Memory B cell (primary cell): Measurements from ENCODE around the gene KDM6A.
A peak's percentile ranks its signal among the peaks of the same experiment; 100 is the strongest.
"Not testable (repeated sequence)": the region's sequence is repeated elsewhere in the genome, so short reads cannot be mapped to it uniquely, and the experiment has no call there.

ENCODE experiments used
- ATAC-seq: fragments of 150-1000 bp; cut with Tn5 transposase; 2 replicates; pipeline ENCODE4 v1.10.0; 2021; ENCODE audit warnings: low read depth, mild to moderate bottlenecking, moderate library complexity
- DNase-seq, 2 donors: peaks; one replicate each; pipeline ENCODE4 v3.0.0; 2022; ENCODE audit warnings: low spot score in 2 of 2
- H3K27ac Mint-ChIP-seq: one replicate; pipeline ENCODE4 v1.8.0; 2022; ENCODE audit warnings: mild to moderate bottlenecking, moderate library complexity, mixed read lengths
- H3K27me3 Mint-ChIP-seq: one replicate; pipeline ENCODE4 v1.8.0; 2022; ENCODE audit warnings: mixed read lengths
- H3K36me3 Mint-ChIP-seq: one replicate; pipeline ENCODE4 v1.8.0; 2022; ENCODE audit warnings: mild to moderate bottlenecking, mixed read lengths
- H3K4me1 Mint-ChIP-seq: one replicate; pipeline ENCODE4 v1.8.0; 2022; ENCODE audit warnings: mixed read lengths
- H3K4me3 Mint-ChIP-seq: one replicate; pipeline ENCODE4 v1.8.0; 2022; ENCODE audit warnings: mild to moderate bottlenecking, moderate library complexity, mixed read lengths
- H3K9me3 Mint-ChIP-seq: one replicate; pipeline ENCODE4 v1.8.0; 2022; ENCODE audit warnings: mixed read lengths

The KDM6A gene

DNA sequence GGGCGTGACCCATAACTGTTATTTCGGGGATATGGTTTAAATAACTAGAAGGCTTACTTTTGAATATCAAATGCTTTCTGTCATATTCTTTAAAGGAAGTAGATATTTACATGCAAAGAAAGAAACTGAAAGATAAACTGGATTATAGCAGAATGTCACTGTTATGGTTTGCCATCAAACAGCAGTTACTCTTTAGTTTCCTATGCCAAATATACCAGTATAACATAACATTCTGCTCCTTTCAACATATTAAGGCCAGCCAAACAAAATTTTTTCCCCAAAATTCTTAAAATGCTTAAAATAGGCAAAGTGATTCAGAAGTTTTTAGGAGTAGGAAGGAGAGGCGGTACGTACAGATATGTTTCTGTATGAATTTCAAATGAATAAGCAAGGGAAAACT is 27.0 kb downstream of the KDM6A start:
- DNase-seq, result no peak
- Mint-ChIP-seq H3K27me3 (no peaks in the 10 kb centered on the region), H3K9me3 (peaks cover 2% of the 10 kb centered on the region), H3K36me3 (peaks cover 3% of the 10 kb centered on the region), H3K27ac (peak overlapping the region; percentile 77), H3K4me1 (peaks cover 27% of the 10 kb centered on the region), H3K4me3 (peak overlapping the region; percentile 83)
- ATAC-seq, result peak; percentile 40

DNA sequence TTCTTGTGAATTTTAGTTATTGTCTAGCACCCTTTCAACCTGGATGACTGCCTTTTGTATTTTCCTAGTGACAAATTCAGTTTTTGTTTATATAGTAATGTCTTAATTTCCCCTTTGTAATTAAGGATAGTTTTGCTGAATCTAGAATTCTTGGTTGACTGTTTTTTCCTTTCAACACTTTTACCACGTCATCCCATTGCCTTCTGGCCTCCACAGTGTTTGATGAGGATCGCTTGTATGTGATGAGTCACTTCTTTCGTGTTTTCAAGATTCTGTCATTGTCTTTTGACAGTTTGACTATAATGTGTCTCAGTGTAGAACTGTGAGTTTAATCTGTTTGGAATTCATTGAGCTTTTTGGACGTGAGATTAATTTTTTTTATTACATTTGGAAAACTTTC is 30.1 kb downstream of the KDM6A start:
- Mint-ChIP-seq H3K9me3 (no peaks in the 10 kb centered on the region), H3K27ac (peak overlapping the region; percentile 76), H3K4me3 (no peak overlapping the region), H3K36me3 (no peaks in the 10 kb centered on the region), H3K27me3 (no peaks in the 10 kb centered on the region), H3K4me1 (peaks cover 45% of the 10 kb centered on the region)
- no peak for DNase-seq
- ATAC-seq, result no peak

DNA sequence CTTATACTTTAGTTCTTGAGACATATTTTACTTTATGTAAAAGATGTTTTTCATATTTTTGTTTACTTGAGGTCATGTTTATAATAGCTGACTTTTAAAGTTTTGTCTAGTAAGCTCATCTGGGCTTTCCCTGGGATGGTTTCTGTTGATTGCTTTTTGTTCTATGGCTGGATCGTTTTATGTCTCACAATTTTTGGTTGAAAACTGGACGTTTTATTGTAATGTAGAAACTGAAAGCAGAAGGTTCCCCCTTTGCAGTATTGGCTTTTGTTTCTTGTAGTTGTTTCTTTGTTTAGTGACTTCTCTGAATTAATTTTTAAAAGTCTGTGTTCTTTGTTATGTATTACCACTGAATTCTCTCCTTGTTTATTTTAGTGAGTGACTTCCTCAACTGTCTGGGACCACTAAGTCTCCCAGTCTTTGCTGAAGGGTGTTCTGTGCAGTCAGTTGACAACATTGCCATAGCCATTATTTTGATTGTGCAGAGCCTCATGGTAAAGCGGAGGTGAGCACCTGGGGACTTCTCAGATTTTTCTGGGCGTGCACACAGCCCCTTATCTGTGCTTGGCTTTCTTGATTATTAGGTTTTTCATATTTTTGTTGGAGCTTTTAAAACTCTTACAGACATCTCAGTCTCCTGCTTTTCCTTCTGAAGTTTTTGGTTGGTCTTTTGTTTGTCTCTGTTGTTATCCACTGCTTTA is 31.0 kb downstream of the KDM6A start:
- H3K27me3 Mint-ChIP-seq, result no peaks in the 10 kb centered on the region
- H3K4me1 Mint-ChIP-seq, result peaks cover 42% of the 10 kb centered on the region
- H3K36me3 Mint-ChIP-seq, result no peaks in the 10 kb centered on the region
- no peaks in the 10 kb centered on the region for H3K9me3 Mint-ChIP-seq
- DNase-seq (no peak), ATAC-seq (peak; percentile 44)
- H3K27ac Mint-ChIP-seq, result peak overlapping the region; percentile 76
- H3K4me3 Mint-ChIP-seq, result peak overlapping the region; percentile 73

DNA sequence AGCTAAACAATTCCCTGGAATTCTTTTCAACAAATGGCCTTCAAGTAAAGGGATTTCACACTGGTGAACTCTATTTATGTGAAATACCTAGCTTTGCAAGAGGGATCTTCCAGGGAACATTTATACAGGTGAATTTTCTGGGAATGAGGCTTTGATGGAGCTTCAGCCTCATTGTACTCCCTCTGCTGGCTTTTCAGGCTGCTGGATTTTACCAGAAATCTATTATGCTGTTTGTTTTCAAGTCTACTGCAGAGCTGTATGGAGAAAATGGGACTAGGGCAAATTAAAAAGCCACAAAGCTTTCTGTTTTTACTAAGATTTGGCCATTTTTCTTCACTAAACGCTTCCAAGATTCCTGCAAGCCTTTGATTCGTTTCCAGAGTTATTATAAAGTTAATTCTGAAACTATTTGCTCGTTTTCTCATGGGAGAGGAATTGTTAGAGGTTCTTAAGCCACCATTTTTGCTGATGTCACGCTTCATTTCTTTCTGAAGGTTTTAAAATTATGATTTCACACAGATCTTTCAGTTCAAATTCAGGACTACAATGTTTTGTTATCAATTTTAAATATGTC is 31.6 kb downstream of the KDM6A start:
- H3K9me3 Mint-ChIP-seq, result no peaks in the 10 kb centered on the region
- peak overlapping the region; percentile 76 for H3K27ac Mint-ChIP-seq
- DNase-seq (no peak), ATAC-seq (no peak)
- peaks cover 35% of the 10 kb centered on the region for H3K4me1 Mint-ChIP-seq
- peak overlapping the region; percentile 73 for H3K4me3 Mint-ChIP-seq
- no peaks in the 10 kb centered on the region for H3K27me3 Mint-ChIP-seq
- no peaks in the 10 kb centered on the region for H3K36me3 Mint-ChIP-seq

DNA sequence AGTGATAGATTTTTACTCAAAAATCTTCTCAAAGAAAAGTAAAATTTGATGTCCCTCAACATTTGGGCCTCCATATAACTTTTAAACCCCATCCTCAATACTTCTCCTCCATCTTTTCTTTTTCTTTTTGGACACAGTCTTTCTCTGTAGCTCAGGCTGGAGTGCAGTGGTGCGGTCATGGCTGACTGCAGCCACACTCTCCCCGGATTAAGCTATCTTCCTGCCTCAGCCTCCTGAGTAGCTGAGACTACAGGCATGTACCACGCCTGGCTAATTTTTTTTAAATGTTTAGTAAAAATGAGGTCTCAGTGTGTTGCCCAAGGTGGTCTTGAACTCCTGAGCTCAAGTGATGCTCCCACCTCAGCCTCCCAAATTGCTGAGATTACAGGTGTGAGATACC is 33.1 kb downstream of the KDM6A start:
- Mint-ChIP-seq H3K9me3 (no peaks in the 10 kb centered on the region), H3K36me3 (no peaks in the 10 kb centered on the region), H3K4me1 (peaks cover 32% of the 10 kb centered on the region), H3K27ac (peak overlapping the region; percentile 78), H3K4me3 (peak overlapping the region; percentile 84), H3K27me3 (no peaks in the 10 kb centered on the region)
- DNase-seq (no peak), ATAC-seq (peak; percentile 39)

DNA sequence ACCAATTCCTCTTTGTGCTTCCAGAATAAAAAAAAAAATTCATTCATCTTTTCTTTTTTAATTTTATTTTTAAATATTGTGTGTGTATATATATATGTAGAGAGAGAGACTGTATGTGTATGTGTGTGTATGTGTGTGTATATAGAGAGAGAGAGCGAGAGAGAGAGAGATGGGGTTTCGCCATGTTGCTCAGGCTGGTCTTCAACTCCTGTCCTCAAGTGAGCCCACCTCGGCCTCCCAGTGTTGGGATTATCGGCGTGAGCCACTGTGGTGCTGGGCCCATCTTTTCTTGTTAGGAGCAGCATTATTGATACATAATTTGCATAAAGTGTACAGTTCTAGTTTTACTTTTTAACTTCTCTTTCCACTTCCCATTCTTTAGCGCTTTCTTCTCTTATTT is 33.6 kb downstream of the KDM6A start:
- Mint-ChIP-seq H3K4me1 (peaks cover 32% of the 10 kb centered on the region), H3K4me3 (peak overlapping the region; percentile 84), H3K27ac (peak overlapping the region; percentile 78), H3K27me3 (no peaks in the 10 kb centered on the region), H3K36me3 (no peaks in the 10 kb centered on the region), H3K9me3 (no peaks in the 10 kb centered on the region)
- no peak for DNase-seq
- peak; percentile 44 for ATAC-seq

DNA sequence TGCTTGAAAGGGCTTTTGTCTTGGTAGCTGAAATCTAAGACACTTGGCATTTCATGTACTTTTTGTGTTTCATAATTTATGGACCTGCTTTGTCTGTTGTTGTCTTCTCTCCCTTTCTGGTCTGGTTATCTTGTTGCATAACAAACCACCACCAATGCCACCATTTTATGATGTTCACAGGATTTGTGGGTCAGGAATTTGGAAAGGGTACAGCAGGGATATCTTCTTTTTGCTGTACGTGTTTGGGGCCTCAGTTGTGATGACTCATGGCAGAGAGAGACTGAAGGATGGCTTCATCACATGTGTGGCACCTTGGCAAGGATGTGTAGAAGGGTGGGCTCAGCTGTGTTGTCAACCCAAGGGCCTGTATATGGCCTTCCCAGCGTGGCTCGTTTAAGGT is 35.2 kb downstream of the KDM6A start:
- Mint-ChIP-seq H3K9me3 (no peaks in the 10 kb centered on the region), H3K4me1 (peaks cover 34% of the 10 kb centered on the region), H3K27me3 (no peaks in the 10 kb centered on the region), H3K27ac (peak overlapping the region; percentile 63), H3K36me3 (peaks cover 2% of the 10 kb centered on the region), H3K4me3 (peak overlapping the region; percentile 48)
- DNase-seq (no peak), ATAC-seq (no peak)

DNA sequence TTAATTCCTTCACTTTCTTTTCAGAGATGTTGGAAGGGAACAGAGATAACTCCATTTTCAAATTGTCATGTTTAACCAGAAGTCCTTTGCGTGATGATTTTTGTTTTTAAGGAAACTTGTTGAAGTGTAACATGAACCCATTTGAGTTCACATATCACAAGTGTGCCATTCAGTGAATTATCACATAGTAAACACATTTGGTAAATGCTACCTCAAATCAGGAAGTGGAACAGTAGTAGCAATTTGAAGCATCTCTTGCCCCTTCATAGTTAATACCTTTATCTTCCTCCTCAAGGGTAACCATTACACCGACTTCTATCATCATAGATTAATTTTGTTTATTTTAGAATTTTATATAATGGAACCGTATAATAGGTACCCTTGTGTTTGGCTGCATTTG is 35.8 kb downstream of the KDM6A start:
- Mint-ChIP-seq H3K36me3 (peaks cover 2% of the 10 kb centered on the region), H3K4me3 (no peak overlapping the region), H3K4me1 (peaks cover 33% of the 10 kb centered on the region), H3K27ac (peak overlapping the region; percentile 63), H3K27me3 (no peaks in the 10 kb centered on the region), H3K9me3 (no peaks in the 10 kb centered on the region)
- no peak for DNase-seq
- peak; percentile 29 for ATAC-seq

DNA sequence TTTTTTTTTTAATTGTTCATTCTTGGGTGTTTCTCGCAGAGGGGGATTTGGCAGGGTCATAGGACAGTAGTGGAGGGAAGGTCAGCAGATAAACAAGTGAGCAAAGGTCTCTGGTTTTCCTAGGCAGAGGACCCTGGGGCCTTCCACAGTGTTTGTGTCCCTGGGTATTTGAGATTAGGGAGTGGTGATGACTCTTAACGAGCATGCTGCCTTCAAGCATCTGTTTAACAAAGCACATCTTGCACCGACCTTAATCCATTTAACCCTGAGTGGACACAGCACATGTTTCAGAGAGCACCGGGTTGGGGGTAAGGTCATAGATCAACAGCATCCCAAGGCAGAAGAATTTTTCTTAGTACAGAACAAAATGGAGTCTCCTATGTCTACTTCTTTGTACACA is 37.5 kb downstream of the KDM6A start:
- not testable (repeated sequence) for H3K9me3 Mint-ChIP-seq, DNase-seq, ATAC-seq, H3K27me3 Mint-ChIP-seq, H3K27ac Mint-ChIP-seq, H3K4me3 Mint-ChIP-seq, H3K36me3 Mint-ChIP-seq
- peaks cover 27% of the 10 kb centered on the region for H3K4me1 Mint-ChIP-seq

DNA sequence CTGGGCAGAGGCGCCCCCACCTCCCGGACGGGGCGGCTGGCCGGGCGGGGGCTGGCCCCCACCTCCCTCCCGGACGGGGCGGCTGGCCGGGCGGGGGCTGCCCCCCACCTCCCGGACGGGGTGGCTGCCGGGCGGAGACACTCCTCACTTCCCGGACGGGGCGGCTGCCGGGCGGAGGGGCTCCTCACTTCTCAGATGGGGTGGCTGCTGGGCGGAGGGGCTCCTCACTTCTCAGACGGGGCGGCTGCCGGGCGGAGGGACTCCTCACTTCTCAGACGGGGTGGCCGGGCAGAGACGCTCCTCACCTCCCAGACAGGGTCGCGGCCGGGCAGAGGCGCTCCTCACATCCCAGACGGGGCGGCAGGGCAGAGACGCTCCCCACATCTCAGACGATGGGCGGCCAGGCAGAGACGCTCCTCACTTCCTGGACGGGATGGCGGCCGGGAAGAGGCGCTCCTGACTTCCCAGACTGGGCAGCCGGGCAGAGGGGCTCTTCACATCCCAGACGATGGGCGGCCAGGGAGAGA is 38.1 kb downstream of the KDM6A start:
- not testable (repeated sequence) for ATAC-seq, DNase-seq, H3K27me3 Mint-ChIP-seq, H3K36me3 Mint-ChIP-seq, H3K4me3 Mint-ChIP-seq, H3K9me3 Mint-ChIP-seq, H3K27ac Mint-ChIP-seq
- peaks cover 25% of the 10 kb centered on the region for H3K4me1 Mint-ChIP-seq

DNA sequence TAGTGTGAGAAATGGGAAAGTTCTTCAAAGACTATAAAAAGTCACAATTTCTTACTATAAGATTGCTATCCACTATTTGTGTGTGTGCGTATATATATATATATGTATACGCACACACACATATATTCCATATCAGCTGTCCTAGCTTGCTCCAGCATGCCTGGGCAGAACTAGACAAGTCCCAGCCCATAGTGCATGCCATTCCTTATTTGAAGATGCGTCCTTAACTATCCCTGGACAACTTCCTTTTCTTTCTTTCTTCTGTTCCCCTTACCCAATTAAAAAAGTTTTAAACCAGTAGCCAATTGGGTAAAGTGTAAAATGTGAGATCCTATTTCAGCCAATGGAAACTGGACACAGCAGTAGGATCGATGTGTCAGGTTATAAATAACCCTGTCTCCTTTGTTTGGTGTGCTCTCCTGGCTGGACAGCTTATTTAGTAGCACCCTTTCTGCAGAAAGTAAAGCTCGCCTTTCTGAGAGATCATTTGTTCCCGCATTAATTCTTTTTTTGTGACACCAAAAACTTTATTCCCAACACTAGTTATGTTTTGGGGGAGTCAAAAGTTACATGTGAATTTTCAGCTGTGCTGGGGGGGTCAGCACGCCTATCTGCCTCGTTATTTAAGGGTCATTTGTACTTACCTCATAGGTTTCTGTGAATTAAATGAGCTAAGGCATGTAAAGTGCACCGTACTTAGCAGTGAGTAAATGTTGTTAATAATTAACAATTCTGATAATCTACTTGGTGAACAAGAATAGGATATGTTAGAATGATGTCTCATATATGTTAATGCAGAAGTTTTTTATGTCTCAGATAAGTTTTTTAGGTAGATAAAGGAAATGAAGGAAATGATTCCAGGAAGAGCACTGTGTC is 40.9 kb downstream of the KDM6A start:
- DNase-seq, result no peak
- ATAC-seq, result no peak
- Mint-ChIP-seq H3K4me3 (no peak overlapping the region), H3K27me3 (no peaks in the 10 kb centered on the region), H3K4me1 (peaks cover 15% of the 10 kb centered on the region), H3K27ac (no peak overlapping the region), H3K9me3 (no peaks in the 10 kb centered on the region), H3K36me3 (peaks cover 2% of the 10 kb centered on the region)

DNA sequence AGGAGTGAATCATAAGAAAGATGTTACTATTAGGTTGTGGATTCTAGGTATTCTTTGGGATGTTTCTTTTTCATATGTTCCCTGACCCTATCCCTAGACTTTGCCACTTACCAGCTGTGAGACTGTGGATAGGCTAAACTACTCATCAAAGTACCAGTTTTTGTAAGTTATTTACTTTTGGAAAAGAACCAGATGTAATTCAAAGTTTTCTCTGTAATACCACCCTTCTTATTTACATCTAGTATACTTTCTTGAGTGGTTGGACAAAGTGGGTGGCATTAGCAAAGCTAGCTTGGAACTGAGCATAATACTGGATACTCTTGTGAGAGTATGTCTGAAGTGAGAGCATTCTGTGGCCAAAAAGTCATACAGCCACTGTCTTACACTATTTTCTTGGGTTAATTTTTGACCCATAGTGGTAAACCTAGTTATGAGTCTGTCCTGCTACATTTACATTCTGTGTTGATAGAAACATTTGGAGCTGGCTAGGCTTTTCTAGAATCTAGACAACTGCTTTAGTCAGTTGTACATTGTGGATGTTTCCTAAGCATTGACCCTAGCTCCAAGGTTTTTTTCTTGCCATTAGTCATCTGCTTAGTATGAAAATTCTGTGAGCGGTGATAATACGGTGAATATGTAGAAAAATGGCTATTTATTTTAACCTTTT is 41.7 kb downstream of the KDM6A start:
- H3K9me3 Mint-ChIP-seq, result no peaks in the 10 kb centered on the region
- H3K4me3 Mint-ChIP-seq, result no peak overlapping the region
- DNase-seq (no peak), ATAC-seq (no peak)
- H3K27ac Mint-ChIP-seq, result no peak overlapping the region
- H3K36me3 Mint-ChIP-seq, result peaks cover 2% of the 10 kb centered on the region
- H3K4me1 Mint-ChIP-seq, result peaks cover 17% of the 10 kb centered on the region
- H3K27me3 Mint-ChIP-seq, result no peaks in the 10 kb centered on the region

DNA sequence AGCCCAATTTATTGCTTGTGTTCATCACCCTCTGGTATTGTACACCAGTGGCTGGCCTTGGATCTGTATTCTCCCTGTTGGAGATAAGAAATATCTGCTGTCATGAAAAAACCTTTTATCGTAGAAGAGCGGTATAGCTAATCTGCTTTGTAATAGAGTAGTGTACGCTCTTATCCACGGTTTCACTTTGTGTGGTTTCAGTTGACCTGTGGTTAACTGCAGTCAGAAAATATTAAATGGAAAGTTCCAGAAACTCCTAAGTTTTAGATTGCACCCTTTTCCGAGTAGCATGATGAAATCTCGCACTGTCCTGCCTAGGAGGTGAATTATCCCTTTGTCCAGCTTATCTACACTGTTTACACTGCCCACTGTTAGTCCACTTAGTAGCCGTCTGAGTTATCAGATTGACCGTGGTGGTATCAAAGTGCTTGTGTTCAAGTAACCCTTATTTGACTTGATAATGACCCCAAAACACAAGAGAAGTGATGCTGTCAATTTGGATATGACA is 42.4 kb downstream of the KDM6A start:
- Mint-ChIP-seq H3K4me1 (peaks cover 22% of the 10 kb centered on the region), H3K27ac (no peak overlapping the region), H3K27me3 (no peaks in the 10 kb centered on the region), H3K36me3 (peaks cover 2% of the 10 kb centered on the region), H3K9me3 (no peaks in the 10 kb centered on the region), H3K4me3 (peak overlapping the region; percentile 17)
- no peak for DNase-seq
- no peak for ATAC-seq
